B cell (primary cell): ENCODE data around the gene NTN1. TPM values are rescaled to one million over a fixed set of nuclear protein-coding genes. Genes with fewer than 3 reads are reported as not detected.
A peak's percentile ranks its signal among the peaks of the same experiment; 100 is the strongest.

Experiments
- ATAC-seq: fragments of 200-7000 bp; cut with Tn5 transposase; one replicate; pipeline ENCODE4 v1.10.0; 2021; ENCODE audit warnings: low read depth, mild to moderate bottlenecking, moderate number of reproducible peaks, moderate library complexity
- CTCF ChIA-PET: fragments of 350-600 bp; sonication (Branson Sonifier 250); formaldehyde crosslinking; loops from one replicate; lab custom pipeline; 2021; ENCODE audit warnings: antibody characterized with exemption, inconsistent platforms; lab: Charles Lee
- POLR2A ChIA-PET: fragments of 350-600 bp; sonication (Branson Sonifier 250); formaldehyde crosslinking; loops from one replicate; lab custom pipeline; 2021; ENCODE audit warnings: antibody characterized with exemption; lab: Charles Lee
- DNase-seq: peaks from one replicate; pipeline ENCODE4 v3.0.0; 2013
- H2AFZ ChIP-seq: 2 replicates; pipeline ENCODE4 v1.6.1; 2012; ENCODE audit warnings: mild to moderate bottlenecking, low read depth, low read length; ENCODE audit not compliant: insufficient read depth, poor library complexity, severe bottlenecking
- H3K27ac ChIP-seq, 2 donors: 1 replicate in 1 of 2; 2 replicates in 1 of 2; pipeline ENCODE4 v1.5.1; 2012 to 2013; ENCODE audit warnings: low read length in 2 of 2, mild to moderate bottlenecking in 2 of 2, moderate library complexity in 1 of 2
- H3K27me3 ChIP-seq, 4 experiments: fragments of 200-600 bp in 1 of 4; sonication (generic) in 1 of 4; replicated peaks in 1 of 4; 1 replicate in 2 of 4; 2 replicates in 2 of 4; pipeline versions ENCODE4 v1.6.1 to v1.7.0; 2013 to 2016; ENCODE audit warnings: low read length in 3 of 4, mild to moderate bottlenecking in 2 of 4, mixed read lengths in 1 of 4, moderate library complexity in 1 of 4; ENCODE audit not compliant: insufficient read depth in 4 of 4, control insufficient read depth in 3 of 4; ENCODE audit errors: control extremely low read depth in 1 of 4
- H3K36me3 ChIP-seq, 2 experiments: replicated peaks in 1 of 2; 1 replicate in 1 of 2; 2 replicates in 1 of 2; pipeline versions ENCODE4 v1.6.1 to v1.7.1; 2013; ENCODE audit warnings: low read length in 1 of 2; ENCODE audit not compliant: insufficient read depth in 2 of 2, control insufficient read depth in 1 of 2; ENCODE audit errors: control extremely low read depth in 1 of 2, extremely low read depth in 1 of 2
- H3K4me1 ChIP-seq, 2 donors: fragments of 200-600 bp in 1 of 2; sonication (generic) in 1 of 2; 1 replicate in 1 of 2; 2 replicates in 1 of 2; pipeline versions ENCODE4 v1.5.1 to v1.6.1; 2013 to 2017; ENCODE audit warnings: low read length in 2 of 2; ENCODE audit not compliant: control insufficient read depth in 2 of 2, insufficient read depth in 2 of 2
- H3K4me2 ChIP-seq: replicated peaks from 2 replicates; pipeline ENCODE3; 2012; ENCODE audit warnings: mild to moderate bottlenecking, low read depth, low read length; ENCODE audit not compliant: poor library complexity, severe bottlenecking
- H3K4me3 ChIP-seq, 5 experiments: fragments of 200-600 bp in 1 of 5; sonication (generic) in 1 of 5; 1 replicate in 3 of 5; 2 replicates in 2 of 5; pipeline versions ENCODE4 v1.5.1 to v1.7.0; 2011 to 2016; ENCODE audit warnings: low read length in 4 of 5, mild to moderate bottlenecking in 4 of 5, low read depth in 2 of 5, control low read depth in 1 of 5, moderate library complexity in 1 of 5; ENCODE audit not compliant: insufficient read depth in 1 of 5; ENCODE audit errors: control extremely low read depth in 1 of 5, extremely low read depth in 1 of 5
- H3K79me2 ChIP-seq: fragments of 200-600 bp; sonication (generic); one replicate; pipeline ENCODE4 v1.6.0; 2016; ENCODE audit warnings: low read length; ENCODE audit not compliant: control insufficient read depth, insufficient read depth
- H3K9ac ChIP-seq: fragments of 200-600 bp; sonication (generic); 2 replicates; pipeline ENCODE4 v1.6.1; 2017; ENCODE audit warnings: mild to moderate bottlenecking, low read length, moderate library complexity
- H3K9me3 ChIP-seq, 3 donors: one replicate each; pipeline versions ENCODE4 v1.6.1 to v1.7.1; 2013; ENCODE audit warnings: low read length in 2 of 3; ENCODE audit not compliant: control insufficient read depth in 2 of 3, insufficient read depth in 1 of 3; ENCODE audit errors: control extremely low read depth in 1 of 3
- H4K20me1 ChIP-seq: 2 replicates; pipeline ENCODE4 v1.6.0; 2012; ENCODE audit warnings: mild to moderate bottlenecking, low read length; ENCODE audit not compliant: insufficient read depth, control insufficient read depth, poor library complexity, severe bottlenecking
- H3K27ac Mint-ChIP-seq: one replicate; pipeline ENCODE4 v1.8.0; 2021; ENCODE audit warnings: mixed read lengths
- H3K27me3 Mint-ChIP-seq: one replicate; pipeline ENCODE4 v1.8.0; 2021; ENCODE audit warnings: mixed read lengths
- H3K4me1 Mint-ChIP-seq: one replicate; pipeline ENCODE4 v1.8.0; 2021; ENCODE audit warnings: mixed read lengths
- H3K4me3 Mint-ChIP-seq: one replicate; pipeline ENCODE4 v1.8.0; 2021; ENCODE audit warnings: mixed read lengths
- H3K9me3 Mint-ChIP-seq: one replicate; pipeline ENCODE4 v1.8.0; 2022; ENCODE audit warnings: mixed read lengths; ENCODE audit not compliant: insufficient read depth
- EZH2 ChIP-seq: IDR thresholded peaks from 2 replicates; pipeline ENCODE4 v1.6.1; 2012; ENCODE audit warnings: borderline replicate concordance, low read depth, mild to moderate bottlenecking, moderate library complexity, low read length; ENCODE audit not compliant: insufficient read depth, poor library complexity, severe bottlenecking
- WGBS: methylation state at CpG from one replicate; pipeline ENCODE4 v1.1.5; 2013; ENCODE audit warnings: missing lambda C conversion rate; ENCODE audit not compliant: insufficient coverage; 5-methylcytosine and 5-hydroxymethylcytosine counted together
- intact Hi-C: fragments of 100-400 bp; cut with micrococcal nuclease; formaldehyde crosslinking; loops from one replicate; pipeline ENCODE4 v1.10.0; 2022
- polyA plus RNA-seq: library from polyadenylated mRNA; depleted of rRNA; stranded (reverse); fragments of >200 nt; gene quantifications from 2 replicates; pipeline ENCODE4 v1.2.3, GENCODE V29; 2012
- total RNA-seq, 2 donors: library from RNA; stranded (reverse); fragments of 120-200 nt in 1 of 2; gene quantifications; 1 replicate in 1 of 2; 2 replicates in 1 of 2; pipeline versions ENCODE4 v1.2.3 to v1.2.4, GENCODE V29; 2013 to 2022
- TF ChIP-seq, protein P1 (sequence below): fragments of 200-600 bp; IDR thresholded peaks from one replicate; pipeline ENCODE4 v1.8.0; 2022; ENCODE audit warnings: antibody characterized with exemption, mild to moderate bottlenecking

NTN1 gene
- total and polyA plus RNA-seq, 2 donors (not counting 1 experiment from before 2014, with no cell fraction given) = 0.10 to 0.25 TPM

DNA sequence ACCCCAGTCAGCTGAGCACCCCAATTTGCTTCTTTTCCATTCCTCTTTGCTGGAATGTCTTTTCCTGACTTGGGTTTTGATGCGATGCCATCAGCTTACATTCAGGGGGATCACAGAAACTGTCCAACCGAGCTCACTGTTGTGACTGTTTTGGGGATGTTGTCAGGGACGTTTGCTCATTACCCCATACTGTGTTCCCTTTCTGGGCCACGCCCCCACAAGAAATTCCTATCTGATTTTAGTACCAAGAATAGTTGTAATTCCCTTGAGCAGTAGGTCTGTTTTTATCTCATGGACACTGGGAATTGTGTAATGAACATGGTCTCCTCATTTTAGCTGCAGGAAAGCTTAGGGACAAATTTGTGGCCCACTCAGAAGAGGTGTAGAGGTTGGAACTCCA, 2.6 kb upstream of the NTN1 start:
- ChIA-PET CTCF (interaction anchor here (0.7 to 1.3 kb wide), 3 partner anchors 15 to 313 kb away, joined by 3 to 4 read pairs (median 4); no protein-coding TSS in a partner anchor), POLR2A (no interaction called here)
- no peaks in the 10 kb centered on the region for H3K9me3 Mint-ChIP-seq
- WGBS = no CpG with 5 or more reads among the region's 4 CpGs
- peaks cover 19% of the 10 kb centered on the region for H3K4me1 Mint-ChIP-seq
- Histone ChIP-seq H2AFZ (no peak overlapping the region), H3K9ac (no peak overlapping the region), H3K79me2 (no peaks in the 10 kb centered on the region), H3K4me3 (no peak overlapping the region), H3K36me3 (no peaks in the 10 kb centered on the region), H4K20me1 (peaks cover 5% of the 10 kb centered on the region), H3K27me3 (peaks cover 0 to 43% (median 19%) of the 10 kb centered on the region in 4 experiments), H3K27ac (no peak overlapping the region), H3K9me3 (peaks cover 0 to 12% (median 0%) of the 10 kb centered on the region in 3 donors), H3K4me2 (no peak overlapping the region), H3K4me1 (peaks cover 21 to 22% of the 10 kb centered on the region in 2 donors)
- no peak for DNase-seq
- ATAC-seq = no peak
- no peak overlapping the region for H3K4me3 Mint-ChIP-seq
- H3K27ac Mint-ChIP-seq = no peak overlapping the region
- peaks cover 19% of the 10 kb centered on the region for H3K27me3 Mint-ChIP-seq
- intact Hi-C loops = no loop called here
- TF ChIP-seq, protein P1, sequence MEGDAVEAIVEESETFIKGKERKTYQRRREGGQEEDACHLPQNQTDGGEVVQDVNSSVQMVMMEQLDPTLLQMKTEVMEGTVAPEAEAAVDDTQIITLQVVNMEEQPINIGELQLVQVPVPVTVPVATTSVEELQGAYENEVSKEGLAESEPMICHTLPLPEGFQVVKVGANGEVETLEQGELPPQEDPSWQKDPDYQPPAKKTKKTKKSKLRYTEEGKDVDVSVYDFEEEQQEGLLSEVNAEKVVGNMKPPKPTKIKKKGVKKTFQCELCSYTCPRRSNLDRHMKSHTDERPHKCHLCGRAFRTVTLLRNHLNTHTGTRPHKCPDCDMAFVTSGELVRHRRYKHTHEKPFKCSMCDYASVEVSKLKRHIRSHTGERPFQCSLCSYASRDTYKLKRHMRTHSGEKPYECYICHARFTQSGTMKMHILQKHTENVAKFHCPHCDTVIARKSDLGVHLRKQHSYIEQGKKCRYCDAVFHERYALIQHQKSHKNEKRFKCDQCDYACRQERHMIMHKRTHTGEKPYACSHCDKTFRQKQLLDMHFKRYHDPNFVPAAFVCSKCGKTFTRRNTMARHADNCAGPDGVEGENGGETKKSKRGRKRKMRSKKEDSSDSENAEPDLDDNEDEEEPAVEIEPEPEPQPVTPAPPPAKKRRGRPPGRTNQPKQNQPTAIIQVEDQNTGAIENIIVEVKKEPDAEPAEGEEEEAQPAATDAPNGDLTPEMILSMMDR = no peak
- no peak for TF ChIP-seq EZH2

DNA sequence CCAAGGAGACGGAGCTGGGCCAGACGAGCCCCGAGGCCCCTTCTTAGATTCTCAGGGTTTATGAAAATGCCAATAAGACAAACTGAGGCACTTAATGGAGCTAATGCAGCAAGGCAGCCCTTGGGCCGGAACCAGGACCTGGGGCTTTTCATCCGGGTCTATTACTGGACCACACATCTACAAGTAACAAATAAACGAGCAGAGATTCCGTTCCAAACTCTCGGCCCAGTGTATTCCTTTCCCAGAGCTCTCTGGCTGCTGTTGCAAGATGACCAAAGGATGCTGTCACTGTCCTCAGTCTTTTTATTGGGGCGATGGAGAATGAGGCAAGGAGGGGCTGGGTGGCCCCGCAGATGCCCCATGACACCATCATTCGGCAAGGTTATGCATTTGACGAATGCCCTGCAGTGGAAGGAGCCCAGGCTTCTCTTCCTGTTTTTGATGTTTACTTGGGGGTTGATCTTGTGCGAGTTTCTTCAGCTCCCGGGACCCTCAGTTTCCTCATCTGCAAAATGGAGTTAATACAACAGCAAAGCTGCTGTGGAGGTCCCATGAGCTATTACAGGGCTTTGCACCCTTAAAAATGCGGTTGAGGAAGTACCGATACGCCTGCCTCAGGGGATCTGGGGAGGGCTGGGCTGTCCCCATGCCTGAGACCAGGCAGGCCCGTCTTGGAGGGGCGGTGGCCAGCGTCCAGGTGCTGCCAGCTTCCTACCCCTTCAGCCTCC, 1.1 kb upstream of the NTN1 start:
- peak overlapping the region; percentile 67 for H3K9ac ChIP-seq
- POLR2A ChIA-PET = interaction anchor here (0.7 kb wide), 1 partner anchor 17 kb away, joined by 3 read pairs; no protein-coding TSS in a partner anchor
- H4K20me1 ChIP-seq = peaks cover 5% of the 10 kb centered on the region
- H3K36me3 ChIP-seq = no peaks in the 10 kb centered on the region
- no peak overlapping the region for H3K27ac ChIP-seq
- peak overlapping the region; percentile 35 to 69 (median 63) for H3K4me3 ChIP-seq
- peak; percentile 6 for ATAC-seq
- H3K4me1 ChIP-seq = peaks cover 26 to 27% of the 10 kb centered on the region in 2 donors
- H3K79me2 ChIP-seq = no peaks in the 10 kb centered on the region
- peak overlapping the region; percentile 59 for H2AFZ ChIP-seq
- peaks cover 26% of the 10 kb centered on the region for H3K27me3 Mint-ChIP-seq
- H3K9me3 Mint-ChIP-seq = no peaks in the 10 kb centered on the region
- CTCF ChIA-PET = interaction anchor here (1.2 kb wide), 1 partner anchor 24 kb away, joined by 4 read pairs; no protein-coding TSS in a partner anchor
- H3K4me3 Mint-ChIP-seq = peak overlapping the region; percentile 87
- H3K9me3 ChIP-seq = peaks cover 0 to 12% (median 0%) of the 10 kb centered on the region in 3 donors
- TF ChIP-seq, protein P1 = no peak
- TF ChIP-seq EZH2 = no peak
- intact Hi-C loops = loop anchor here (2.0 kb wide), 1 partner anchor 17 kb away; no protein-coding TSS in a partner anchor
- no peak for DNase-seq
- H3K4me2 ChIP-seq = peak overlapping the region; percentile 84
- peaks cover 26% of the 10 kb centered on the region for H3K4me1 Mint-ChIP-seq
- WGBS = 51% methylated on average over 20 of the region's 20 CpGs
- peak overlapping the region; percentile 39 for H3K27ac Mint-ChIP-seq
- peaks cover 0 to 49% (median 28%) of the 10 kb centered on the region in 4 experiments for H3K27me3 ChIP-seq
